OCI-LY7 (cell line): ENCODE results near the gene MORF4L1. TPM values are rescaled to one million over a fixed set of nuclear protein-coding genes. Genes with fewer than 3 reads are reported as not detected.

Experiments
- BruUV-seq: library from RNA; stranded (reverse); fragments of 400-500 nt; replicated peaks from 2 replicates; lab custom pipeline; 2021; lab: Mats Ljungman, UMichigan
- CTCF ChIA-PET: fragments of 300-600 bp; sonication (Branson Sonifier 250); formaldehyde crosslinking; loops from one replicate; lab custom pipeline; 2022; ENCODE audit warnings: antibody characterized with exemption; ENCODE audit not compliant: unreplicated experiment; lab: Charles Lee
- POLR2A ChIA-PET: fragments of 300-600 bp; sonication (Branson Sonifier 250); formaldehyde crosslinking; loops from one replicate; lab custom pipeline; 2022; ENCODE audit warnings: antibody characterized with exemption; lab: Charles Lee
- DNase-seq: peaks from one replicate; pipeline ENCODE4 v3.0.0-alpha.2; 2015; ENCODE audit warnings: low spot score
- H2AFZ ChIP-seq: fragments of 200-600 bp; sonication (generic), shearing (Covaris generic); 2 replicates; pipeline ENCODE4 v1.6.1; 2014; ENCODE audit warnings: mild to moderate bottlenecking, antibody characterized with exemption, low read length, moderate library complexity
- H3K27ac ChIP-seq: fragments of 200-600 bp; sonication (generic); 2 replicates; pipeline ENCODE4 v1.5.1; 2014; ENCODE audit warnings: mixed run types, low read depth, mild to moderate bottlenecking, moderate library complexity, low read length, inconsistent platforms; ENCODE audit not compliant: poor library complexity, severe bottlenecking
- H3K36me3 ChIP-seq: fragments of 200-600 bp; sonication (generic); 2 replicates; pipeline ENCODE4 v1.6.1; 2014; ENCODE audit warnings: mild to moderate bottlenecking, antibody characterized with exemption, low read length, moderate library complexity, mixed read lengths; ENCODE audit not compliant: insufficient read depth
- H3K4me1 ChIP-seq: fragments of 200-600 bp; sonication (generic); 2 replicates; pipeline ENCODE4 v1.5.1; 2014; ENCODE audit warnings: mild to moderate bottlenecking, low read length; ENCODE audit not compliant: insufficient read depth, poor library complexity, severe bottlenecking
- H3K4me2 ChIP-seq: fragments of 200-600 bp; sonication (generic); 2 replicates; pipeline ENCODE4 v1.6.1; 2014; ENCODE audit warnings: mild to moderate bottlenecking, low read length
- H3K4me3 ChIP-seq: fragments of 200-600 bp; sonication (generic); 2 replicates; pipeline ENCODE4 v1.5.1; 2014; ENCODE audit warnings: mild to moderate bottlenecking, low read depth, low read length; ENCODE audit not compliant: poor library complexity, severe bottlenecking
- H3K79me2 ChIP-seq: fragments of 200-600 bp; sonication (generic); 2 replicates; pipeline ENCODE4 v1.6.1; 2016; ENCODE audit warnings: low read depth, mild to moderate bottlenecking, low read length, moderate library complexity, mixed read lengths; ENCODE audit not compliant: insufficient read depth
- H3K9me2 ChIP-seq: fragments of 200-600 bp; sonication (generic); 2 replicates; pipeline ENCODE4 v1.6.1; 2016; ENCODE audit warnings: mild to moderate bottlenecking, low read length, mixed read lengths; ENCODE audit not compliant: insufficient read depth
- H3K9me3 ChIP-seq: fragments of 200-600 bp; sonication (generic); 2 replicates; pipeline ENCODE4 v1.6.1; 2014; ENCODE audit warnings: mild to moderate bottlenecking, mixed run types, low read length, mixed read lengths
- H4K20me1 ChIP-seq: fragments of 200-600 bp; sonication (generic); 2 replicates; pipeline ENCODE4 v1.6.1; 2014; ENCODE audit warnings: mild to moderate bottlenecking, antibody characterized with exemption, low read length, moderate library complexity, mixed read lengths; ENCODE audit not compliant: insufficient read depth
- CTCF ChIP-seq: fragments of 200-600 bp; sonication (generic); conservative IDR thresholded peaks from 2 replicates; pipeline ENCODE4 v1.5.1; 2014; ENCODE audit warnings: mild to moderate bottlenecking, antibody characterized with exemption, low read length, moderate library complexity, mixed read lengths
- EZH2phosphoT487 ChIP-seq: fragments of 200-600 bp; sonication (generic); IDR thresholded peaks from 2 replicates; pipeline ENCODE4 v1.6.1; 2018; ENCODE audit warnings: low read depth, borderline replicate concordance, mild to moderate bottlenecking, mixed run types, antibody characterized with exemption, low read length, moderate library complexity, mixed read lengths
- intact Hi-C: fragments of 100-400 bp; cut with micrococcal nuclease; formaldehyde crosslinking; loops from one replicate; pipeline ENCODE4 v1.10.0; 2022; ENCODE audit not compliant: unreplicated experiment
- total RNA-seq, 2 experiments: library from RNA; depleted of rRNA in 1 of 2; stranded (reverse); fragments of >200 nt in 1 of 2; shearing (Covaris generic) in 1 of 2; gene quantifications; 2 replicates each; pipeline ENCODE4 v1.2.3, GENCODE V29; 2014 to 2022

MORF4L1 gene
- total RNA-seq, 2 experiments from 2014 or later, result 152 to 286 TPM

- CTCF ChIA-PET, result no interaction called here
These were observed 60.6 kb downstream of the MORF4L1 start for GRCh38 chr15:78933187-78933822.

GRCh38 chr15:78933823-78934654 lies 61.3 kb downstream of the MORF4L1 start:
- Histone ChIP-seq H2AFZ (no peak overlapping the region), H3K4me3 (no peak overlapping the region), H3K79me2 (no peaks in the 10 kb centered on the region), H4K20me1 (no peaks in the 10 kb centered on the region), H3K4me1 (peaks cover 9% of the 10 kb centered on the region), H3K27ac (no peak overlapping the region), H3K9me3 (no peaks in the 10 kb centered on the region), H3K4me2 (no peak overlapping the region), H3K36me3 (no peaks in the 10 kb centered on the region), H3K9me2 (no peaks in the 10 kb centered on the region)
- DNase-seq, result no peak
- intact Hi-C loops, result no loop called here
- ChIA-PET POLR2A (no interaction called here), CTCF (no interaction called here)
- no TSS peak for BruUV-seq
- TF ChIP-seq CTCF (no peak), EZH2phosphoT487 (no peak)

More at GRCh38 chr15:78933187-78933822, 60.6 kb downstream of the MORF4L1 start:
- Histone ChIP-seq H3K27ac (no peak overlapping the region), H3K9me2 (no peaks in the 10 kb centered on the region), H3K9me3 (no peaks in the 10 kb centered on the region), H3K4me1 (peaks cover 1% of the 10 kb centered on the region), H3K4me3 (no peak overlapping the region), H4K20me1 (no peaks in the 10 kb centered on the region), H2AFZ (no peak overlapping the region), H3K79me2 (no peaks in the 10 kb centered on the region), H3K36me3 (no peaks in the 10 kb centered on the region), H3K4me2 (no peak overlapping the region)
- intact Hi-C loops, result no loop called here
- POLR2A ChIA-PET, result no interaction called here
- BruUV-seq, result no TSS peak
- no peak for TF ChIP-seq CTCF
- no peak for TF ChIP-seq EZH2phosphoT487
- no peak for DNase-seq

- no peaks in the 10 kb centered on the region for H3K36me3 ChIP-seq
- H3K79me2 ChIP-seq, result no peaks in the 10 kb centered on the region
- POLR2A ChIA-PET, result no interaction called here
- no peak for DNase-seq
- peaks cover 15% of the 10 kb centered on the region for H3K4me1 ChIP-seq
- H4K20me1 ChIP-seq, result no peaks in the 10 kb centered on the region
- H3K9me3 ChIP-seq, result no peaks in the 10 kb centered on the region
- no peak overlapping the region for H2AFZ ChIP-seq
- CTCF ChIA-PET, result no interaction called here
- no peaks in the 10 kb centered on the region for H3K9me2 ChIP-seq
- H3K4me3 ChIP-seq, result no peak overlapping the region
- intact Hi-C loops, result no loop called here
- no peak for TF ChIP-seq EZH2phosphoT487
- TF ChIP-seq CTCF, result no peak
- BruUV-seq, result no TSS peak
- H3K27ac ChIP-seq, result no peak overlapping the region
- H3K4me2 ChIP-seq, result no peak overlapping the region
These were observed 61.9 kb downstream of the MORF4L1 start for GRCh38 chr15:78934655-78935023.
